GM23248 (cell line): ENCODE measurements around the gene TRPM1. TPM values are rescaled to one million over a fixed set of nuclear protein-coding genes. Genes with fewer than 3 reads are reported as not detected.

Experiments
- DNase-seq: peaks from one replicate; pipeline ENCODE4 v3.0.0-alpha.2; 2015
- H2AFZ ChIP-seq: fragments of 200-600 bp; sonication (generic); 2 replicates; pipeline ENCODE4 v1.6.1; 2016; ENCODE audit warnings: antibody characterized with exemption
- H3F3A ChIP-seq: fragments of 200-600 bp; sonication (generic); 2 replicates; pipeline ENCODE4 v1.6.1; 2016; ENCODE audit warnings: mild to moderate bottlenecking, antibody characterized with exemption, mixed run types; ENCODE audit not compliant: insufficient read depth
- H3K27ac ChIP-seq: fragments of 200-600 bp; sonication (generic); 2 replicates; pipeline ENCODE4 v1.5.1; 2016; ENCODE audit warnings: mild to moderate bottlenecking
- H3K27me3 ChIP-seq: fragments of 200-600 bp; sonication (generic); replicated peaks from 2 replicates; pipeline ENCODE4 v1.6.1; 2016; ENCODE audit warnings: mild to moderate bottlenecking; ENCODE audit not compliant: insufficient read depth
- H3K36me3 ChIP-seq: fragments of 200-600 bp; sonication (generic); 2 replicates; pipeline ENCODE4 v1.6.1; 2016; ENCODE audit warnings: low read depth, mild to moderate bottlenecking
- H3K4me1 ChIP-seq: fragments of 200-600 bp; sonication (generic); 2 replicates; pipeline ENCODE4 v1.6.1; 2016; ENCODE audit warnings: mild to moderate bottlenecking; ENCODE audit not compliant: insufficient read depth
- H3K4me2 ChIP-seq: fragments of 200-600 bp; sonication (generic); one replicate; pipeline ENCODE4 v1.6.1; 2016; ENCODE audit warnings: mild to moderate bottlenecking; ENCODE audit not compliant: unreplicated experiment
- H3K4me3 ChIP-seq: fragments of 200-600 bp; sonication (generic); 2 replicates; pipeline ENCODE4 v1.5.1; 2016; ENCODE audit warnings: mild to moderate bottlenecking
- H3K79me2 ChIP-seq: fragments of 200-600 bp; sonication (generic); 2 replicates; pipeline ENCODE4 v1.6.1; 2016; ENCODE audit warnings: mild to moderate bottlenecking; ENCODE audit not compliant: insufficient read depth
- H3K9ac ChIP-seq: fragments of 200-600 bp; sonication (generic); 2 replicates; pipeline ENCODE4 v1.6.1; 2016; ENCODE audit warnings: mild to moderate bottlenecking
- H3K9me2 ChIP-seq: fragments of 200-600 bp; sonication (generic); 2 replicates; pipeline ENCODE4 v1.6.1; 2016; ENCODE audit warnings: mixed run types, mild to moderate bottlenecking, moderate library complexity; ENCODE audit not compliant: insufficient read depth
- H3K9me3 ChIP-seq: fragments of 200-600 bp; sonication (generic); one replicate; pipeline ENCODE4 v1.6.1; 2017; ENCODE audit warnings: low read depth
- H4K20me1 ChIP-seq: fragments of 200-600 bp; sonication (generic); 2 replicates; pipeline ENCODE4 v1.6.0; 2016; ENCODE audit not compliant: insufficient read depth
- EZH2 ChIP-seq: fragments of 200-600 bp; sonication (generic); IDR thresholded peaks from 2 replicates; pipeline ENCODE4 v1.6.1; 2018; ENCODE audit warnings: antibody characterized with exemption, mild to moderate bottlenecking; ENCODE audit not compliant: insufficient read depth, poor library complexity, severe bottlenecking
- EZH2phosphoT487 ChIP-seq: fragments of 200-600 bp; sonication (generic); IDR thresholded peaks from 2 replicates; pipeline ENCODE4 v1.6.1; 2018; ENCODE audit warnings: antibody characterized with exemption, moderate library complexity, mild to moderate bottlenecking, low read depth; ENCODE audit not compliant: insufficient read depth
- WGBS, 2 experiments: methylation state at CpG; one replicate each; pipeline ENCODE4 v1.1.6; 2015 to 2017; ENCODE audit warnings: low lambda C conversion rate in 2 of 2, low coverage in 1 of 2; ENCODE audit errors: missing lambda C conversion rate in 2 of 2; 5-methylcytosine and 5-hydroxymethylcytosine counted together
- in situ Hi-C: fragments of 300-500 bp; cut with MboI; formaldehyde crosslinking; loops from 2 replicates; pipeline ENCODE4 v1.15.0; 2020
- polyA plus RNA-seq: library from polyadenylated mRNA; unstranded; fragments of >200 nt; fragmentation: Nextera tagmentation; extraction: Ambion mirVana; gene quantifications from 2 replicates; pipeline ENCODE4 v1.2.1, GENCODE V29; 2016
- total RNA-seq: library from RNA; depleted of rRNA; stranded (reverse); fragments of >200 nt; shearing (Covaris generic); gene quantifications from 2 replicates; pipeline ENCODE4 v1.2.3, GENCODE V29; 2014

TRPM1 gene
- total and polyA plus RNA-seq, 2 experiments from 2014 or later, result not detected

GRCh38 chr15:31082771-31083369 lies 18.7 kb downstream of the TRPM1 start:
- Histone ChIP-seq H3K27ac (no peak overlapping the region), H3K36me3 (no peaks in the 10 kb centered on the region), H3K9ac (no peak overlapping the region), H4K20me1 (no peaks in the 10 kb centered on the region), H2AFZ (no peak overlapping the region), H3K4me3 (no peak overlapping the region), H3K9me2 (no peaks in the 10 kb centered on the region), H3K9me3 (no peaks in the 10 kb centered on the region), H3F3A (no peaks in the 10 kb centered on the region), H3K79me2 (no peaks in the 10 kb centered on the region), H3K4me2 (no peak overlapping the region), H3K4me1 (no peaks in the 10 kb centered on the region), H3K27me3 (peaks cover 8% of the 10 kb centered on the region)
- in situ Hi-C loops, result no loop called here
- TF ChIP-seq EZH2 (no peak), EZH2phosphoT487 (no peak)
- no peak for DNase-seq
- WGBS, 2 experiments, result 23 to 28% methylated on average over 11 of the region's 11 CpGs

GRCh38 chr15:31081588-31082250 lies 19.8 kb downstream of the TRPM1 start:
- Histone ChIP-seq H3F3A (no peaks in the 10 kb centered on the region), H3K9ac (no peak overlapping the region), H4K20me1 (no peaks in the 10 kb centered on the region), H3K9me3 (no peaks in the 10 kb centered on the region), H3K27me3 (peaks cover 8% of the 10 kb centered on the region), H2AFZ (no peak overlapping the region), H3K36me3 (no peaks in the 10 kb centered on the region), H3K9me2 (no peaks in the 10 kb centered on the region), H3K4me3 (no peak overlapping the region), H3K4me1 (no peaks in the 10 kb centered on the region), H3K79me2 (no peaks in the 10 kb centered on the region), H3K4me2 (no peak overlapping the region), H3K27ac (no peak overlapping the region)
- TF ChIP-seq EZH2 (no peak), EZH2phosphoT487 (no peak)
- peak; percentile 32 for DNase-seq
- in situ Hi-C loops, result no loop called here
- 70 to 72% methylated on average over 5 to 6 of the region's 6 CpGs for WGBS, 2 experiments

- H3K27me3 ChIP-seq, result peaks cover 8% of the 10 kb centered on the region
- no peaks in the 10 kb centered on the region for H3K36me3 ChIP-seq
- H3K9me3 ChIP-seq, result no peaks in the 10 kb centered on the region
- H3K4me1 ChIP-seq, result no peaks in the 10 kb centered on the region
- H3K4me3 ChIP-seq, result no peak overlapping the region
- no peaks in the 10 kb centered on the region for H3K79me2 ChIP-seq
- TF ChIP-seq EZH2 (no peak), EZH2phosphoT487 (no peak)
- H3K27ac ChIP-seq, result no peak overlapping the region
- no peak overlapping the region for H3K9ac ChIP-seq
- 66 to 71% methylated on average over 11 of the region's 11 CpGs for WGBS, 2 experiments
- no peaks in the 10 kb centered on the region for H3K9me2 ChIP-seq
- no peaks in the 10 kb centered on the region for H4K20me1 ChIP-seq
- no peak for DNase-seq
- H2AFZ ChIP-seq, result no peak overlapping the region
- in situ Hi-C loops, result no loop called here
- H3F3A ChIP-seq, result no peaks in the 10 kb centered on the region
- no peak overlapping the region for H3K4me2 ChIP-seq
Observed at GRCh38 chr15:31081056-31081455, 20.5 kb downstream of the TRPM1 start.

- no peaks in the 10 kb centered on the region for H3K36me3 ChIP-seq
- H3K27me3 ChIP-seq, result peaks cover 8% of the 10 kb centered on the region
- no peaks in the 10 kb centered on the region for H3K4me1 ChIP-seq
- in situ Hi-C loops, result no loop called here
- no peak overlapping the region for H3K4me2 ChIP-seq
- H3F3A ChIP-seq, result no peaks in the 10 kb centered on the region
- TF ChIP-seq EZH2phosphoT487 (no peak), EZH2 (no peak)
- DNase-seq, result peak; percentile 24
- H3K79me2 ChIP-seq, result no peaks in the 10 kb centered on the region
- no peak overlapping the region for H3K27ac ChIP-seq
- no peaks in the 10 kb centered on the region for H3K9me2 ChIP-seq
- no peaks in the 10 kb centered on the region for H3K9me3 ChIP-seq
- 40 to 62% methylated on average over 14 to 26 of the region's 26 CpGs for WGBS, 2 experiments
- H4K20me1 ChIP-seq, result no peaks in the 10 kb centered on the region
- no peak overlapping the region for H3K4me3 ChIP-seq
- no peak overlapping the region for H2AFZ ChIP-seq
- no peak overlapping the region for H3K9ac ChIP-seq
Observed at GRCh38 chr15:31080591-31081014, 20.9 kb downstream of the TRPM1 start.
